Suprapubic skin (tissue), 4 donors: ENCODE measurements around the gene RPS6KA3.

ENCODE experiments used
- CTCF ChIP-seq, 2 donors: fragments of 200-600 bp in 1 of 2; fragments of 450-650 bp in 1 of 2; sonication (generic) in 1 of 2; IDR thresholded peaks; one replicate each; pipeline ENCODE4 v1.5.1; 2016 to 2019; ENCODE audit warnings: antibody characterized with exemption in 2 of 2, mild to moderate bottlenecking in 1 of 2, moderate library complexity in 1 of 2
- EP300 ChIP-seq: sonication (generic); formaldehyde crosslinking; IDR thresholded peaks from one replicate; pipeline ENCODE4 v1.6.1; 2017; ENCODE audit warnings: antibody characterized with exemption
- POLR2A ChIP-seq, 2 donors: fragments of 450-650 bp; IDR thresholded peaks; one replicate each; pipeline ENCODE4 v1.6.1; 2017; ENCODE audit warnings: antibody characterized with exemption in 2 of 2, mild to moderate bottlenecking in 2 of 2, moderate library complexity in 2 of 2
- POLR2AphosphoS5 ChIP-seq, 3 donors: sonication (generic); formaldehyde crosslinking; IDR thresholded peaks; one replicate each; pipeline ENCODE4 v1.6.1; 2017; ENCODE audit warnings: antibody characterized with exemption in 3 of 3

- TF ChIP-seq CTCF (IDR thresholded peaks at IDR 0.05) (no peak), POLR2A (IDR thresholded peaks at IDR 0.05) (no peak), EP300 (no peak), POLR2AphosphoS5 (IDR thresholded peaks at IDR 0.05) (no peak)
Observed at GRCh38 chrX:20118065-20118824, 148.5 kb downstream of the RPS6KA3 start.
